Glutamatergic neuron (in vitro differentiated cells): ENCODE data around the gene ANKRD55. TPM values are rescaled to one million over a fixed set of nuclear protein-coding genes. Genes with fewer than 3 reads are reported as not detected.

Experiments
- DNase-seq: peaks from one replicate; pipeline ENCODE4 v3.0.0; 2022
- H3K27ac Mint-ChIP-seq: one replicate; pipeline ENCODE4 v1.8.0; 2020; ENCODE audit warnings: mild to moderate bottlenecking, mixed read lengths, inconsistent platforms; ENCODE audit not compliant: unreplicated experiment
- H3K27me3 Mint-ChIP-seq: one replicate; pipeline ENCODE4 v1.8.0; 2020; ENCODE audit warnings: mild to moderate bottlenecking, moderate library complexity, mixed read lengths, inconsistent platforms; ENCODE audit not compliant: unreplicated experiment
- H3K36me3 Mint-ChIP-seq: one replicate; pipeline ENCODE4 v1.8.0; 2020; ENCODE audit warnings: mild to moderate bottlenecking, mixed read lengths, inconsistent platforms; ENCODE audit not compliant: unreplicated experiment
- H3K4me1 Mint-ChIP-seq: one replicate; pipeline ENCODE4 v1.8.0; 2020; ENCODE audit warnings: mild to moderate bottlenecking, low read depth, mixed read lengths, inconsistent platforms; ENCODE audit not compliant: unreplicated experiment
- H3K4me3 Mint-ChIP-seq: one replicate; pipeline ENCODE4 v1.8.0; 2020; ENCODE audit warnings: mild to moderate bottlenecking, mixed read lengths, inconsistent platforms; ENCODE audit not compliant: unreplicated experiment
- H3K9me3 Mint-ChIP-seq: one replicate; pipeline ENCODE4 v1.8.0; 2020; ENCODE audit warnings: mild to moderate bottlenecking, moderate library complexity, mixed read lengths, inconsistent platforms; ENCODE audit not compliant: unreplicated experiment
- CTCF ChIP-seq: fragments of 200-600 bp; sonication (generic); IDR thresholded peaks from one replicate; pipeline ENCODE4 v1.5.0; 2021; ENCODE audit not compliant: partially characterized antibody, unreplicated experiment
- total RNA-seq: library from RNA; stranded (reverse); fragmentation: NEBNext Ultra II Directional; extraction: Animal tissue kit (Norgen Biotek cat#: 25700); gene quantifications from one replicate; pipeline ENCODE4 v1.2.1, GENCODE V29; 2021; ENCODE audit not compliant: unreplicated experiment

Gene ANKRD55
- total RNA-seq, 1 donor from 2014 or later = not detected

GRCh38 chr5:56075361-56075760 is 157.8 kb downstream of the ANKRD55 start:
- no peak overlapping the region for H3K4me3 Mint-ChIP-seq
- H3K4me1 Mint-ChIP-seq = peaks cover 3% of the 10 kb centered on the region
- H3K9me3 Mint-ChIP-seq = no peaks in the 10 kb centered on the region
- TF ChIP-seq CTCF = no peak
- DNase-seq = no peak
- peaks cover 2% of the 10 kb centered on the region for H3K27me3 Mint-ChIP-seq
- no peak overlapping the region for H3K27ac Mint-ChIP-seq
- no peaks in the 10 kb centered on the region for H3K36me3 Mint-ChIP-seq

GRCh38 chr5:56072863-56073766 is 160.0 kb downstream of the ANKRD55 start:
- Mint-ChIP-seq H3K27ac (no peak overlapping the region), H3K9me3 (no peaks in the 10 kb centered on the region), H3K4me3 (no peak overlapping the region), H3K4me1 (no peaks in the 10 kb centered on the region), H3K36me3 (no peaks in the 10 kb centered on the region), H3K27me3 (peaks cover under 1% of the 10 kb centered on the region)
- no peak for TF ChIP-seq CTCF
- DNase-seq = no peak

- no peaks in the 10 kb centered on the region for H3K4me1 Mint-ChIP-seq
- no peaks in the 10 kb centered on the region for H3K27me3 Mint-ChIP-seq
- H3K36me3 Mint-ChIP-seq = no peaks in the 10 kb centered on the region
- H3K9me3 Mint-ChIP-seq = no peaks in the 10 kb centered on the region
- no peak overlapping the region for H3K4me3 Mint-ChIP-seq
- TF ChIP-seq CTCF = no peak
- H3K27ac Mint-ChIP-seq = no peak overlapping the region
- DNase-seq = no peak
These were observed 161.7 kb downstream of the ANKRD55 start for GRCh38 chr5:56071470-56071869.

- H3K4me1 Mint-ChIP-seq = no peaks in the 10 kb centered on the region
- no peak overlapping the region for H3K27ac Mint-ChIP-seq
- no peak overlapping the region for H3K4me3 Mint-ChIP-seq
- no peaks in the 10 kb centered on the region for H3K9me3 Mint-ChIP-seq
- no peaks in the 10 kb centered on the region for H3K27me3 Mint-ChIP-seq
- DNase-seq = no peak
- no peak for TF ChIP-seq CTCF
- H3K36me3 Mint-ChIP-seq = no peaks in the 10 kb centered on the region
These were observed 162.2 kb downstream of the ANKRD55 start for GRCh38 chr5:56070851-56071465.
